GM19238 (cell line): ENCODE measurements around the gene NCSTN.
"Not testable (repeated sequence)": the region's sequence is repeated elsewhere in the genome, so short reads cannot be mapped to it uniquely, and the experiment has no call there.

Experiments used
- DNase-seq: peaks from one replicate; pipeline ENCODE4 v3.0.0; 2011; ENCODE audit warnings: low spot score; ENCODE audit not compliant: insufficient read length

NCSTN gene

DNA sequence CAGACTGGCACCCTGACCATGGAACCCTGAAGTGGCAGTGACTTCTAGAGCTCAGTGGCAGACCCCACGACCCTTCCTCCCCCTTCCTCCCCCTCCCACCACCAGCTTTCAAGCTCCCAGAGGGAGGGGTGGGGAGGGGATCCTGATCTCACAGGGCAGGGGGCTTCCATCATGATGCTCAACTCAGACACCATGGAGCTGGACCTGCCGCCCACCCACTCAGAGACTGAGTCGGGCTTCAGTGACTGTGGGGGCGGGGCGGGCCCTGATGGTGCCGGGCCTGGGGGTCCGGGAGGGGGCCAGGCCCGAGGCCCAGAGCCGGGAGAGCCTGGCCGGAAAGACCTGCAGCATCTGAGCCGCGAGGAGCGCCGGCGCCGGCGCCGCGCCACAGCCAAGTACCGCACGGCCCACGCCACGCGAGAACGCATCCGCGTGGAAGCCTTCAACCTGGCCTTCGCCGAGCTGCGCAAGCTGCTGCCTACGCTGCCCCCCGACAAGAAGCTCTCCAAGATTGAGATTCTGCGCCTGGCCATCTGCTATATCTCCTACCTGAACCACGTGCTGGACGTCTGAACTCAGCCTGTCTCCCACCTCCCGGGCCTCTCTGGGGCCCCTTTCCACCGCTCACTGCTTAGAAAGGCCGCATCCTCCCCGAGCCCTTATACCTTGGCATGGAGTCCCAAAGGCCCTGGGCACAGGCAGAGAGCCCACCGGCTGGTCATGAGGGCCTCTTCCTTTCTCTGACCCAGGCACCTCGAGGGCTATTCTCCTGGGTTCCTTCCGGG is 27.6 kb downstream of the NCSTN start:
- no peak for DNase-seq

DNA sequence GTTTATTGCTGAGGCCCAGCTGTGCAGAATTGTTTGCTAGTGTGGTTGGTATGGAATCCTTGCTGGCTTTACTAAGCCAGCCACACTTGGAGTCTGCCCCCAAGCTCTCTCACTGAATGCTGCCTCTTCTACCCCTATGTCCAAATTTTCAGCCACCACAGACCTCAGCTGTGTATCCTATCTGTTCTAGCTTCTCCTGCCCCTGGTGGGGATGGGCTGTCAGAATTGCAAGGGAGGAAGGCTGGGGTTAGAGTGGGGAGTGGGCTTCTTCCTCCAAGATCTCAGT is 28.1 kb downstream of the NCSTN start:
- no peak for DNase-seq

DNA sequence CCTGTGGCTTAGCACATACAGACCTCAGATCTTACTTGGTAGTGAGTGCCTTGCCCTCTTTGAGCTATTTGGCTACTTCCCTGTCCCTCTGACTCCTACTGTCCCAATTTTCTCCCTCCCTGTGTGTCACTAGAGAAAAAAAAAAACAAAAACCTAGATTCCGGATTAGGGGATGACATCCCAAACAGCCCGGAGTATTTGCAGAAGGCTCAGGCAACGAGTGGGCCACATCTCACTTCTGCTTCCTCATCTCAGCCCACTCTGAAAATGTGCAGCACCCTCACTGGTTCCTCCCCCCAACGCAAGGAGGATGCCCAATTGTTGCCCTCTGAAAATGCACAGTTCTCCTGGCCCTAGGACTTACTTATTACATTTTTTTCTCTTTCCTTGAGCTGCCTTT is 28.6 kb downstream of the NCSTN start:
- no peak for DNase-seq

DNA sequence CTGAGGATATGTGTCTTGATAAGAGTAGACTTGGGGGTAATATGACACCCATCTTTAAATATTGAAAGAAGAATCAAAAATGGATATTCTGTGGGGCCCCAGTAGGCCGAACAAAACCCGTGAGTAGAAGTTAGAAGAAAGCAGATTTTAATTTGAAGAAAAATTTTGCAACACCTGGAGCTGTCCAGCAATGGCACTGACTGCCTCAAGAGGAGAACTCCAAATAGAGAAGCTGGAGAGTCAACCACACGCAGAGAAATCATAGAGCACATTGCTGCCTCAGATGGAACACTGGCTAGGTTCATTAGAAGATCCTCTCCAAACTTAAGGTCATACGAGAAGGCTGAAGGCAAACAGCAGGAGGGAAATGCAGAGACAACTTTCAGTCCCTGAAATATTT is 30.5 kb downstream of the NCSTN start:
- DNase-seq: no peak

DNA sequence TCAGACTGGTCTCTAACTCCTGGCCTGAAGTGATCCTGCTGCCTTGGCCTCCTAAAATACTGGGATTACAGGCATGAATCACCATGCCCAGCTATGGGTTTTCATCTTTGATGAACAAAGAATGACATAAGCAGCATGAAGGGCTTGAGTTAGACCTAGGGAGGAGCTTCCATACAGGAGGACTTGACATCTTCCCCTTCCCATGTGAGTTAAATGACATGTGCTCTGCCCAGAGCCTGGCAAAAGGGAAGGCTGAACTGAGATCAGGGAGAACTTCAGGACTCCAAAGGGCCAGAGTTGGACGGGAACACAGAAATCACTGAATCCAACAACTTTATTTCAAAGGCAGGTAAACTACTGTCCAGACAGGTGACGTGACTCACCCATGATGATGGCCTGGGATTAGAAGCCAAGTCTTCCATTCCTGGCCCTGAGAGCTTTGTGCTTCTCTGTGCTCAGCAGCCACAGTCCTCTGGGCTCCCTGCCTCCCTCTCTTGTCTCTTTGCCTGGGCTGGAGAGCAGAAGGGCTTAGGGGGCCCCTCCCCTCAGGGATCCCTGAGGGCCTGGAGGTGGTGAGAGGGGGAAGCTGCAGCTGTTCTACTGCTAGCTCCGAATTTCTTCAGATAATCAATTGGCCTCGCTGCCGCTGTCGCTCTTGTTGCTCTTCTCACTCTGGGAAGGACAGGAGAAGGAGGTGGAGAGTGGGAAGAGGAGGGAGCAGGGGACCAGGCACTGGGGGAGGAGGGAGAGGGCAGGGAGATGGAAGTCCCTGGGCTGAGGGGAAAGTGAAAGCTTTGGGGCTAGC is 31.3 kb downstream of the NCSTN start:
- DNase-seq: no peak

DNA sequence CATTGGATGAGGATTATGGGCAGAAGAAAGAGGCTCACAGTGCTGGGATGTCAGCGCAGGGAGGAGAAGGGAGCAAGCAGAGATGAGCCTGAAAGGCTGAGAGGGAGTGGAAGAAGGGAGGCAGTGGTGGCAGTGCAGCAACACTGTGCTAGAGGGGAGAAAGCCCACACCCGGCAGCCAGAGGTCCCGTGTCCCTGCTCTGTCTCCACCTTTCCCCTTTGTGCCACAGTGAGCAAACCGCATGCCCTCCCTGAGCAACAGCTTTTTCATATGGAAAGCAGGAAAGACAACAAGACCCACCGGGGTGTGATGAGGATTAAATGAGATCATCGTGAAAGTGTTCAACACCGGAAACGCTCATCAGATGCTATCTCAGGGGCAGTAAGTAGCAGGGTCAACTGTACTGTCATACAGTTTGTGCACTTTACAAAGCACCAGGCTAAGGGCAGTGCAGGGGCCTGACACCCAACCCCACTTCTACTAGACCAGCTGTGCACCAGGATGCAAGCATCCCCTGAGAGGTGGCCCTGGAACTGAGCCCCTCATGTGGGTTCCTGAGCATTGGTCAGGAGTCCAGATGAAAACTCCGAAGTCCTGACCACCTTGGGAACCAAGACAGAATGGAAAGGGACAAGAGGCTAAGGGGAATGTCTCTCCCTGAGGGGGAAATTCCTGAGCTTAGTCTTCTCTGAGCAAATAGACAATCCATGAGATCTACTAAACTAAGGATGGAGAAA is 32.8 kb downstream of the NCSTN start:
- no peak for DNase-seq

DNA sequence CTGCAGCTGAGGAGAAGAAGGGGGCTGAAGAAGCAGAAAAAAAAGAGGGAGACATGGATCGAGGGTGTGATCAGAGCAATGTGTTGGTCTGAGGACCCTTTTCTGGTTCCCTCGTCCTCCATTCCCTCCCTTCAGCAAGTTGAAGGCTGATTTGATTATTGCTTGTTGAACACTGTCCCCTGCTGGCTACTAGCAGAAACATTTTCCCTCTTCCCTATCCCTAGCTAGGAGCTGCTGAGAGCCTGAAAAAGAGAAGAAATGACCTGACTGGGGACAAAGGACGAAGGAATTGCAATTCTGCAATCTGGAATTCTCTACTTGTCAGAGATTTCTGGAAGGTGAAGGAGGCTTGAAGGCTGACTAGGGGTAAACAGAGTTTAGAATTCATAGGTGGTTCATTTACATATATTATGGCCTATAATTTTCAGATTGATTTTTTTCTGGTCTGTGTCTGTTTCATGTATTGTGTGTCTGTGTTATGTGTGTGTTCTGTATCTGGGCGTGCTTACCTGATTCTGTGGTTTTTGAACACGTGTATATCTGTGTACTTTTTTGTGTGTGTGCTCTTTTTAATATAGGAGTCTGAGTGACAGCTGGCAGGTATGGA is 33.4 kb downstream of the NCSTN start:
- peak; percentile 54 for DNase-seq

DNA sequence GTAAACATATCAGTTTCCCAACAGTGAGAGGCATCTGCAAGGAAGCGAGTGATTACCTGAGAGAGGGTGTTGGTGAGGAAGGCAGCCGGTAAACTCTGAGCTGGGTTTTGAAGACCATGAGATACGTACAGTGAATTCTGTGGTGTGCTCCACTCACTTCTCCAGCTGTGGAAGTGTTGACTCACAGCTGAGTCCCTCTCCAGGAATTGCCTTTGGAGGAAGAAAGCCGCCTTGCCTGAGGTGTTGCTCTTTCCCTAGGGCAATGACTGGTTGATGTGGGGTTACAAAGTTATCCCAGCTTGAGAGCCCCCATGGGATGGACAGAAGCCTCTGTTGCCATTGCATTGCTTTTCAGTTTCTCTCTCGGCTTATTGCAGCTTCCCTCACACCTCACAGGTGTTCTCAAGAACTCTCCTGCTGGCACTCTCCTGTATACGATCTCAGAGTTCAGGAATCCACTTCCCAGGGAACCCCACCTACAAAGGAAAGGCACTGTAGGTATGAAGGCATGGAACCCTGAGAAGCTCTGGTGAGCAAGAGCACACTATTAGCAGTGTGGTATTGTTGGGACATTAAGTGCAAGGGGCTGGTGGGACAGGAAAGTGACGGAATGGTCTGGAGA is 34.5 kb downstream of the NCSTN start:
- DNase-seq: no peak

DNA sequence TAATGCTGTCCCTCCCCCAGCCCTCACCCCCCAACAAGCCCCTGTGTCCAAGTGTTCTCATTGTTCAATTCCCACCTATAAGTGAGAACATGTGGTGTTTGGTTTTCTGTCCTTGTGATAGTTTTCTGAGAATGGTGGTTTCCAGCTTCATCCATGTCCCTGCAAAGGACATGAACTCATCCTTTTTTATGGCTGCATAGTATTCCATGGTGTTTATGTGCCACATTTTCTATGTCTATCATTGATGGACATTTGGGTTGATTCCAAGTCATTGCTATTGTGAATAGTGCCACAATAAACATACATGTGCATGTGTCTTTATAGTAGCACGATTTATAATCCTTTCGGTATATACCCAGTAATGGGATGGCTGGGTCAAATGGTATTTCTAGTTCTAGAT is 41.6 kb downstream of the NCSTN start:
- DNase-seq: not testable (repeated sequence)

DNA sequence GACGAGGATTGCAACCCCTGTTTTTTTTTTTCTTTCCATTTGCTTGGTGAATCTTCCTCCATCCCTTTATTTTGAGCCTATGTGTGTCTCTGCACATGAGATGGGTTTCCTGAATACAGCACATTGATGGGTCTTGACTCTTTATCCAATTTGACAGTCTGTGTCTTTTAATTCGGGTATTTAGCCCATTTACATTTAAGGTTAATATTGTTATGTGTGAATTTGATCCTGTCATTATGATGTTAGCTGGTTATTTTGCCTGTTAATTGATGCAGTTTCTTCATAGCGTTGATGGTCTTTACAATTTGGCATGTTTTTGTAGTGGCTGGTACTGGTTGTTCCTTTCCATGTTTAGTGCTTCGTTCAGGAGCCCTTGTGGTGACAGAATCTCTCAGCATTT is 45.2 kb downstream of the NCSTN start:
- DNase-seq: not testable (repeated sequence)

DNA sequence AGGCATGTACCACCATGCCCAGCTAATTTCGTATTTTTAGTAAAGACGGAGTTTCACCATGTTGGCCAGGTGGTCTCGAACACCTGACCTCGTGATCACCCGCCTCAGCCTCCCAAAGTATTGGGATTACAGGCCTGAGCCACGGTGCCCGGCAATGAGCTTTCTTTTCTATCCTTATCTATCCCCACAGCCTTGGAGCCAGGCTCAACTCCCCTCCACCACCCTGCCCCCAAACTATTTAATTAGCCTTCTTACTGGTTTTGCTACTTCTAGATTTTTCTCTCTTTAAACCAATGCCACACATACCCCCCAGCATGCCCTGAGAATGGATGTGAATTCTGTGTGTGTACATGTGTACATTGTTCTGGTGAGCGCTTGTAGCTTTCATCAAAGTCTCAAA is 51.5 kb downstream of the NCSTN start:
- no peak for DNase-seq

DNA sequence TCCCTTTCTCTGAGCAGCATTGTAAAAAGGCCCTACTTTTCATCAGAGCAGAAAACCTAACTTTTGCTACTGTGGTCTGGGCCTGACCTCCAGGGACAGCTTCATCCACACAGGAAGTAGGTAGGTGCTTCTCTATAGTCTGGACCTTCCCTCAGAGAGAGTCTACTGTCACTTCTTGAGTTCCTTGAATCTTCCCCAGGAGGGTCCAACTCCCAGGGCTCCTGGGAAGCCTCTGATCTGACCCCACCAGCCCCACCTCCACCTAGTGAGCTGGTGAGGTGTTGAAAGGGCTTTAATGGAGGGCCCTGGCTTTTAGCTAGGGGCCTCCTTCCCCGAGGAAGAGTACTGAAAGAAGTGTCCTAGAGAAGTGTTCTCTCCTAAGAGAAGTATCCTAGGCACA is 54.5 kb downstream of the NCSTN start:
- no peak for DNase-seq

DNA sequence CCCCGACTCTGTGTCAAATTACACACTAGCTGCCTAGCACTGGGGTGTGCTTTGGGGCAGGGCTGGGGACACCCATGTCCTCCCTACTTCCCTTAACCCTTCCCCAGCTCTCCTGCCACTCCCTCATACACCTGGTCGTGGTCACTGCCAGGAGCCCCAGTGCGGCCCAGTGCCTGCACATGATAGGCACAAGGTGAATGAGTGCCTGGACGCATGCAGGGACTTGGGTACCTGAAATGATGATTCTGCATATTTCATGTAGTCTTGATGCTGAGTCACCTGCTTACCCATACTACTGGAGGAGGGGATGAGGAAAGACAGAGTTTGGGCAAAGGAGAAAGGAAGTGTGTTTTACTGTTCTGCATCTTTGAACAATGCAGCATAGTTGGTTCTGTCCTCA is 55.6 kb downstream of the NCSTN start:
- DNase-seq: no peak

DNA sequence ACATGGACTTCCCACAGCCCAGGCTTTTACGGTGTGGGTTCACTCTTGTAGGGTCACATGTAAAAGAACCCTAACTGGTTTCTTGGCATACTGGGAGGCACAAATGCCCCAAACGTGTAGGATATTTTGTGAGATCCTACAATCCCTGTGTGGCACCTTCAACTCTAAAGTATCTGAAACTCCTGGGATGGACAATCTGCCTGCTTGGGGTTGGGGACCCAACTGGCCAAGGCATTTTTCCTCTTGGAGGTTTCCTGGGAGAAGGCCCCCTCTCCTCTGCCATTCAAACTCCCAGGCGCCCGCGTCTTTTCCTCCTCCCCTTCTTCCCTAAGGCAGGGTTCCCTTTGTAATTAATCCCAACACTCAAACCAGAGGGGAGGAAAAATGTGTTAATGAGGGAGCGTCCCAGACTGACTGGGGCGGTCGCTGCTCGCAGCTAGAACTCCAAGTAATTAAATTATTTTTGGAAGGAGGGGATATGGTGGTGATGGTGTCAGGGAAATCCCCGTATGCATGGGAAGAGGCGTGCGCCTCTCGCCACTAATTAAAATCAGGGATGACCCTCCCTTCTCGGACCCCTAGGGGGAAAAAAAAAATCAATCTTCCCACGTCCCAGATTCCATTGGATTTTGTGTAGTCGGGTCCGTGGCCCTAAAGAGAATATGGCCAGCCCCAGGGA is 56.5 kb downstream of the NCSTN start:
- no peak for DNase-seq

DNA sequence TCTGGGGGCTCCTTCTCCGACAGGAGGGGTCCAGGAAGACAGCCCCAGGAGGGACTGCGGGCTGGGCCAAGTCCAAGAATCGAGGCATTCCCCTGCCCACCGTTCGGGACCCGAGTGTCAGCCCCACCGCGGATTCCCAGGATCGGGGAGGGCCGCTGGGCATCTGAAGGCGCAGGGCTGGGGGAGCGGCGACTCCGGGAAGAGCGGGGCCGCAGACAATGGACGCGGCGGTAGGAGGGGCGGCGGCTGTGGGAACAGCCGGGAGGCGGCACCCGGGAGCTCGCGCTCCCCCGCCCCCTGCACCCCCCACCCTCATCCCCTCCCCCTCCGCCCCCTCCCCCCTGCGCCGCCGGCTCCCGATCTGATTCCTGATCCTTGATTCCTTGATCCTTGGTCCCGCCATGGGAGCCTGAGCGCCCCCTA is 57.1 kb downstream of the NCSTN start, which contains the start of gene VANGL2:
VANGL2 (plus strand) TSS at position 342 of the 423 bp plus-strand sequence. CDS start 15,274 bp downstream, outside the sequence.
- peak; percentile 55 for DNase-seq

DNA sequence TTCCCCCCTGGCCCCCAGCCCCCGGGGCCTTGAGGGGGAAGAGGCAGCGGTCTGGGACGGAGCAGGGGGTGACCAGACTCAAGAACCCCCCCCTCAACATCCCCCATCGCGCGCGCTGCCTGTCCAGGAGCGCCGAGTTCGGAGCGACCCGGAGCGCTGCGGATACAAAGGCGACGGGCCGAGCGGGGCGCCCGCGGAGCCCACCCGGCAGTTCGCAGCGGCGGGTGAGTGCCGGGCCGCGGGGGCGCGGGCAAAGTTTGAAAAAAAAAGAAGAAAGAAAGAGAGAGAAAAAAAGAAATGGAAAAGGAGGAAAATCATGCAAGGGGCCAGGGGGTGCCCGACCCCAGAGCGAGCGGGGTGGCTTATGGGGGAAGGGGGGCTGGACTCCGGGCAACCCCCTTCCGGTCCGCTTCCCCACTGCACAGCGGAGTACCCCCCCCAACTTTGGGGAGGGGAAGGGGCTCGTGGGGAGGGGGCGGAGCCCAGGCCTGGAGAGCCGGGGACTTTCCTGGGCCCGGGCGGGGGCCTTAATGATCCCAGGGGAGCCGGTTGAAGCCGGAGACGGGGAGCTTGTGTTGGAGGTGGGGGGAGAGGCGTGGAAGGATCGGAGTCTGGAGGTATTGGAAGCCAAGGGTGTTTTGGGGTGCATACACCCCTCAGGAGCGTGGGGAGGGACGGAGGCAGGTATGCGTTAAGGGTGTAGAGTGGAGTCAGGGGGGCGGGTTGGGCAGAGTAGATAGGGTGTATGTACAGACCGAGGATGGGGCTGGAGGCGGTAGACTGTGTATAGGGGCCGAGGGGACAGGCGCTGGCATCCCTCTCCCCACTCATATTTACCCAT is 57.7 kb downstream of the NCSTN start:
- DNase-seq: no peak

DNA sequence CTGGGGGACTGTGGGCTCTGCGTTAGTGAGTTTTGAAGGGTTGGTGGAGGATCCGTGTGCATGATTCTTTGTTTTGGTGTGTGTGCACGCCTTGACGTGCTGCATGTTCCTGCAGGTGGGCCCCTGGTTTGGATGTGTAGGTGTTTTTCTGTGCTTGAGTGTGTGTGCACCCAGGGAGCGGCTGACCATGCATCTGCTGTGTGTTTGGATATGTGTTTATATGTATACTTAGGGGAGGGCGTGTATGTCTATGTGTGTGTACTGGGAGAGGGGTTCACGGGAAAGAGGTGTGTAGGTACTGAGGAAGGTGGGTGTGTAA is 58.3 kb downstream of the NCSTN start:
- DNase-seq: no peak

DNA sequence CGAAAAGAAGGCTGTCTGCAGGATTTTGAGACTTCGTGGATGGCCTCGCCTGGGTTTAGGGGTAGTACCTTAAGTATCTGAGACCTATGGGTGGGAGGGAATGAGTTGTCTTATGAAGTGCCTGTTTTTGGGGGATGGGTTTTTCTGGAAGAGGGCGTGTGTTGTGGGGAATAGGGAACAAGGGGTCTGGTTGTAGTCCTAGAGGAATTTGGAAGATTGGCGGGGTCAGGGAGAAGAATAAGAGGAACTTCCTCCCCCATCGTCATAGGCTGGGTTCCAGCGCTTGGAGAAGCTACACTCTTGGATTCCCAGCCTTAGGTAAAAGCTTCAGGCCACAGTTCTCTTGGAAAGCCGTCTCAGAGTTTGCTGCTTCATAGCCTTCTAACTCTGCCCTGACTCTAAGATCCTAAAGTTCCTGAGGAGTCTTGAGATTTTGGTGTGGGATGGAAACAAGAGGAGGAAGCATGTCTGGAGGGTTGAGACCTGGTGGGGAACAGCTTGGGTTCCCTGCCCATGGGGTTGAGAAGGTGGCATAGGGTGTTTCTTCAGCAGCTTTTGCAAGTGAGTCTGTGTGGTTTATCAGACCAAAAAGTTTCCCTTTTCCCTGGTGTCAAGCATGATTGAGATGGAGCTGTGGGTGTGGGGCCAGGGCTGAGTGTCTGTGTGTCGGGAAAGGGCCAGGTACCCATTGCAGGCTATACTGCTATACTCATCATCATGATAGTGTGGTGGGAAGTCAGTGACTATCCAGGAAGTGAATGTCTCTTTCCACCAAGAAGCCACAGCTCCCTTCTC is 59.0 kb downstream of the NCSTN start:
- no peak for DNase-seq

DNA sequence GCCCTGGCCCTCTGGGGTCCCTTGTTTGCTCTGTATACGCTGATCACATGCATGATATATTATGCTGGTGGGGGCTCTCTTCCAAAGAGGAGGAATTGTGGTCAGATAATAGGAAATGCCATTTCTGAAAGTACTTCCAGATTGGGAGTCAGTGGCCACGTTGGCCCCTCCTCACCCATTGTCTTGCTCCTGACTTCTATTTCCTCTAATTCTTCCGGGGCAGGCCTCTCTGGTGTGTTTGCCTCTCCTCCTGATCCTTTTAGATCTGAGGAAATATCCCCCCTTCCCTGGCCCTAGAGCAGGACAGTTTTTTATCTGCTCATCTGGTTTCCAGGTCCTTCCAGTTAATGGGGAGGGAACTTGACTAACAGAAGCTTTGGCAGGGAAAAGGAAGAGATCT is 60.1 kb downstream of the NCSTN start:
- no peak for DNase-seq
